HG02623 (cell line): Measurements from ENCODE around the gene NTM.
A peak's percentile ranks its signal among the peaks of the same experiment; 100 is the strongest.
"Not testable (repeated sequence)": the region's sequence is repeated elsewhere in the genome, so short reads cannot be mapped to it uniquely, and the experiment has no call there.

ENCODE experiments used
- ATAC-seq: cut with Tn5 transposase; IDR thresholded peaks from one replicate; pipeline ENCODE4 v1.9.1; 2021; ENCODE audit warnings: moderate library complexity; ENCODE audit not compliant: unreplicated experiment

Gene NTM

GRCh38 chr11:132358573-132358953 is 988.1 kb downstream of the NTM start:
- ATAC-seq: peak; percentile 40

- no peak for ATAC-seq
Measured at GRCh38 chr11:132361011-132361550, 990.7 kb downstream of the NTM start.

- ATAC-seq: no peak
Measured at GRCh38 chr11:132365650-132366049, 995.2 kb downstream of the NTM start.

- ATAC-seq: no peak
Measured at GRCh38 chr11:132367293-132367692, 996.9 kb downstream of the NTM start.

GRCh38 chr11:132370114-132370513 is 999.7 kb downstream of the NTM start:
- ATAC-seq: not testable (repeated sequence)

GRCh38 chr11:132373405-132374143 is 1003.2 kb downstream of the NTM start:
- ATAC-seq: no peak

GRCh38 chr11:132379540-132379939 is 1009.1 kb downstream of the NTM start:
- no peak for ATAC-seq
